Choroid plexus epithelial cell (primary cell): ENCODE results near the gene MYH11.
"Not testable (repeated sequence)": the region's sequence is repeated elsewhere in the genome, so short reads cannot be mapped to it uniquely, and the experiment has no call there.

Source experiments
- DNase-seq: peaks from one replicate; pipeline ENCODE4 v3.0.0-alpha.2; 2010; ENCODE audit warnings: low read depth
- H3K4me3 ChIP-seq: 2 replicates; pipeline ENCODE4 v1.5.1; 2011; ENCODE audit warnings: low read depth, mild to moderate bottlenecking, control low read depth, low read length, moderate library complexity
- TF ChIP-seq, protein P1 (sequence below): conservative IDR thresholded peaks from 2 replicates; pipeline ENCODE4 v1.5.1; 2011; ENCODE audit warnings: low read depth, mild to moderate bottlenecking, control low read depth, inconsistent platforms, low read length, moderate library complexity

Gene MYH11

DNA sequence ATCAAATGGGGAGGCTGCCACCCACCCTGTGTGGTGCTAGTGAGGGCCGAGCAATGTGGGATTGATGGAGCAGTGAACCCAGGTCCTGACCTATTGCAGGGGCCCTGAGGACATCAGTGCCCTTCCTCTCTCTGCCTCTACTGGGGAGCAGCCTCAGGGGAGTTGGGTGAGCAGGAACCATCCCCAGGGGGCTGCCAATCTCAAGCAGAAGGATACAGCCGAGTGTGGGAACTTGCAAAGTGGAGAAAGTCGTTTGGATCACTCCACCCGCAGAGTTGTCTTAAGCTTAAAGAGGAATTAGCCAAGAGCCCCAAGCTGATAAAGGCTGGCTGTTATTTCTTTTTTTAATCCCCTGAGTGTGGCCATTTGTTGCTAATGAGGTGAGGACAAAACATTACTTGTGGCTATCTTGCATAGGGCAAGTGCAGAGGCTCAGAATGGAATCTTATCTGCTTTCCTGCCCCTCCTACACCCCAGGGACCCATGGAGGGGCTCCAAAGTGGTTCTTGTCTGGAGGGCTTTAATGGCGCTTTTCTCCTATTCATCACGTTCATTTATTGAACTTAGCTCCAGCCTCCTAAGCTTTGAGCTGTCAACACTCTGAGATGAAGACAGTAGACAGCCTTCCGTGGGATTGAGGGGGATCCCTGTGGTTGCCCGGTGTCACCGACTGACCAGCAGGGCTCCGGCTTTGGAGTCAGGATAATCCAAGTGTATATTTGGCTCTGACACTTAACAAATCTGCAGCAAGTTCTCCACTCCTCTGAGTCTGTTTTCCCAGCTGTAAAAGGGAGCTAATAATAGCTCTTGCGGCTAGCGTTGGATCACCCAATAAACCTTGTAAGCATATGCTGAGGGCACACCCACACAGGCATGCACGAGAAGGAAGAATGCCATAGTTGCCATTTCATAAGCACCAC, 45.1 kb downstream of the MYH11 start:
- TF ChIP-seq, protein P1, sequence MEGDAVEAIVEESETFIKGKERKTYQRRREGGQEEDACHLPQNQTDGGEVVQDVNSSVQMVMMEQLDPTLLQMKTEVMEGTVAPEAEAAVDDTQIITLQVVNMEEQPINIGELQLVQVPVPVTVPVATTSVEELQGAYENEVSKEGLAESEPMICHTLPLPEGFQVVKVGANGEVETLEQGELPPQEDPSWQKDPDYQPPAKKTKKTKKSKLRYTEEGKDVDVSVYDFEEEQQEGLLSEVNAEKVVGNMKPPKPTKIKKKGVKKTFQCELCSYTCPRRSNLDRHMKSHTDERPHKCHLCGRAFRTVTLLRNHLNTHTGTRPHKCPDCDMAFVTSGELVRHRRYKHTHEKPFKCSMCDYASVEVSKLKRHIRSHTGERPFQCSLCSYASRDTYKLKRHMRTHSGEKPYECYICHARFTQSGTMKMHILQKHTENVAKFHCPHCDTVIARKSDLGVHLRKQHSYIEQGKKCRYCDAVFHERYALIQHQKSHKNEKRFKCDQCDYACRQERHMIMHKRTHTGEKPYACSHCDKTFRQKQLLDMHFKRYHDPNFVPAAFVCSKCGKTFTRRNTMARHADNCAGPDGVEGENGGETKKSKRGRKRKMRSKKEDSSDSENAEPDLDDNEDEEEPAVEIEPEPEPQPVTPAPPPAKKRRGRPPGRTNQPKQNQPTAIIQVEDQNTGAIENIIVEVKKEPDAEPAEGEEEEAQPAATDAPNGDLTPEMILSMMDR, result no peak
- peak; percentile 87 for DNase-seq
- no peak overlapping the region for H3K4me3 ChIP-seq

DNA sequence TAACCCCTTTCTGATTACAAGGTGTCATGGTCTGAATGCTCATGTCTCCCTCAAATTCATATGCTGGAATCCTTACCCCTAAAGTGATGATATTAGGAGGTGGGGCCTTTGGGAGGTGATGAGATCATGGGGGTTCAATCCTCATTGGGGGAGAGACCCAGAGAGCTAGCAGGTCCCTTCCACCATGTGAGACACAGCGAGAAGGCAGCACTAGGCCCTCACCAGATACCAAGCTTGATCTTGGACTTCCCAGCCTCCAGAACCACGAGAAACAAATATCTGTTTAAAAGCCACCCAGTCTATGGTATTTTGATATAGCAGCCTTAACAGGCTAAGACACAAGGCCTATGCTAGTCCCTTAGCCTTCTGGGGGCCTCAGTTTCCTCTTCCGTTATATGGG, 45.9 kb downstream of the MYH11 start:
- no peak overlapping the region for H3K4me3 ChIP-seq
- TF ChIP-seq, protein P1, result no peak
- no peak for DNase-seq

DNA sequence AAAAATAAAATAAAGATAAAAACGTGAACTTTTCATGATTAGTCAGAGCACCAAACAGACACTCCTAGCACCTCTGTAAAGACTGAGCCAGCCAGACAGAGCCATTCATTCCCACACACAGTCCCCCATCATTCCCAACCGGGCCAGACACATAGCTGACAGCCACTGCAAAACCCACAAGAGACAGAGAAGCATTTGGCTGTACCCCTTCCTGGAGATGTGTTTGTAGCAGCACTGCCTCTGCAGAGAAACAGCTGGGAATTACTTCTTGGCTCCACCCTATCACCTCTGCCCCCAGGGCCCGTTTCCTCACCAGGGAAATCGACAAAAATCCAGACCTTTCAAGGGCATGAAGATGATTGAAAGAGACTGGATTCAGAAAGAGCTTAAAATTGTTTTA, 46.4 kb downstream of the MYH11 start:
- no peak for DNase-seq
- TF ChIP-seq, protein P1, result no peak
- H3K4me3 ChIP-seq, result no peak overlapping the region

DNA sequence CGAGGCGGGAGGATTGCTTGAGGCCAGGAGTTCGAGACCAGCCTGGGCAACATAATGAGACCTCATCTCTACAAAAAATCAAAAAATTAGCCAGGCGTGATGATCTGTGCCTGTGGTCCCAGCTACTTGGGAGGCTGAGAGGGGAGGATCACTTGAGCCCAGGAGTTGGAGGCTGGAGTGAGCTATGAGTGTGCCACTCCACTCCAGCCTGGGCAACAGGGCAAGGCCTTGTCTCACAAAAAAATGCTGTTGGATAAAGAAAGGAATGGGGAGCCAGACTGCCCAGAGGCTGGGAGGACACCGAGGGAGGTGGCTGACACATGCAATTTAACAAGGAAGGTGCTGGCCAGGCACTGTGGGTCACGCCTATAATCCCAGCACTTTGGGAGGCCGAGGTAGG, 47.5 kb downstream of the MYH11 start:
- H3K4me3 ChIP-seq, DNase-seq: not testable (repeated sequence)

DNA sequence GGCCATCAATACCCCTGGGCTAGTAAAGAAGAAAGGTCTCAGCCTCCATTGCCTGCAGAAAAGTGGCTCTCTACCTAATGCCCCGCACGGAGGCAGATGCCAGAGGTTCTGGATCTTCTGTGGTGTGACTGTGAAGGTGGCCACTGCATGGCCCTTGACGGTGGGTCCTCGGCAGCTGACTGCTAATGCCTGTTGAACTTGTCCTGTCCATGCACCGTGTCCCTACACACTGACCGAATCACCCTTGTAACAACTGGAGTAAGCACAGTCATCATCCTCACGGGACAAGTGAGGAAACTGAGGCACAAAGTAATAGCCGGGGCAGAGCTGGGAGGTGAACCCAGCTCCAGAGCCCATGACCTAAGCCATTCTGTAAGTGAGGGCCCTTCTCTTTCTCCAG, 48.8 kb downstream of the MYH11 start:
- TF ChIP-seq, protein P1, result no peak
- no peak overlapping the region for H3K4me3 ChIP-seq
- DNase-seq, result no peak

DNA sequence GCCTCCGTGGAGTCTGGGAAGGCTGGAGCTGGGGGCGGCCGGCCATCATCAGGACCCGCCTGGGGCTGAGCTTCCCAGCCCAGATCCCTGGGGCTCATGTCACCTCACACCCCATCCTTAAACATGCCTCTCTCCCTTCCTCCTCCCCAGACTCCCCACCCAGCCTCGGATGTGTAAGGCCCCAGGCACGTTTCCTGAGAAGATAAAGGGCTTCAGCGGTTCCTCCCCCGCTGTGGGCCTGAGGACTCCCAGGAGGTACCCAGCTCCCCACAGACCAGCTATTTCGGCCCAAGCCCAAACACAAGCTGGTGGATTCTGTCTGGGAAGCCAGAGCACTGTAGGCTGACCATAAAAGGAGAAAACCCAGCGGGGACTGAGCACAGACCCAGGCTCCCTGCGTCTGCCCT, 49.2 kb downstream of the MYH11 start:
- TF ChIP-seq, protein P1, result no peak
- no peak overlapping the region for H3K4me3 ChIP-seq
- peak; percentile 76 for DNase-seq

DNA sequence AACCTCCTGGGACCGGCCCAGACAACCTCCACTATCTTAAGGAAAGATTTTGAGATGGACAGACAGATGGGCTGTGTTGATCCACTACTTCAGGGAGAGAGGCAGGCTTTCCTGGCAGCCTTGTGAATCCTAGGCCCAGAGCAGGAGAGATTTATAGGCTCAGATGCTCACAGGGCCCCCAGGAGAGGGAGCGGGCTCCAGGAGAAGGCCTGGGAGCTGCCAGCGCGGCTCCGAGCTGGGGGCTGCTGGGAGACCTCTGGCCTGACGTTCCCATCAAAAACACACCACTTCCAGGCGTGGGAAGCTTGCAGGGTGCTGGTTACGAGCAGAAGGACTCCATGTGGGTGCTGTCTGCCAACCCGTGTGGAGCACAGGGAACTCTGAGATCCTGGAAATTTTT, 53.2 kb downstream of the MYH11 start:
- no peak for DNase-seq
- no peak overlapping the region for H3K4me3 ChIP-seq
- TF ChIP-seq, protein P1, result no peak
